ENCODE results near the gene MAP1B.

Gene MAP1B

GRCh38 chr5:72096602-72097188 lies 10.6 kb upstream of the MAP1B start:
- no peak for DNase-seq (ENCODE audit: low read depth, low spot score)

- no peak for DNase-seq (ENCODE audit: low read depth, low spot score)
These were observed 5.4 kb upstream of the MAP1B start for GRCh38 chr5:72101828-72102227.

DNA sequence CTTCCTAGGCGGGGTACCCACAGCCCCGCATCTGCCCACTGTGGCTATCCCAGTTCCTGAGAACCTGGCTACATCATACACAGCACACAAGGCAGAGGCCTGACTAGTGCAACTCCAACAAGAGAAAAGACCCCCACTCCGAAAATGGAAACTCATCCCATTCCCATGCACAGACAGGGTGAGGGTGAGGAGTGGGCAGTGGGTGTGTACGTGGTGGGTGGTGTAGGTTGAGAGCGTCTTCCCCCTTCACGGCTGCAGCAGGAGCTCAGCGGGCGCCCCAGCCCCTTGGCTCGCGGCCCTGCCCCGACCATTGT lies 501 bp upstream of the MAP1B start:
- no peak for DNase-seq (ENCODE audit: low read depth, low spot score)

DNA sequence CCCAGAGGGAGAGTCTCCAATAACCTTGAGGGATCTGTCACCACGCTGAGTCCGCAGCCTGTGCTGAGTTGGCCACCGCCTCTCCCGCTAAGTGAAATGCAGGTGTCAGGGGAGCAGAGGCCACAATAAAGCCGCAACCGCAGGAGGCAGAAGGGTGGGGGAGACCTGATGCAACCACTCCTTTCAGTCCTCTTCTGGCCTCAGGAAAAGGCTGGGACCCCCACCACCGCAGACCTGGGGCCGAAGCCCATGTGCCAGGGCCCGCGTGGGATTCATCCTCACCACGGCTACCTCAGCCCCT lies 576 bp downstream of the MAP1B start:
- DNase-seq (ENCODE audit: low read depth, low spot score) = no peak

- DNase-seq (ENCODE audit: low read depth, low spot score) = peak; percentile 64
These were observed 1.2 kb downstream of the MAP1B start for GRCh38 chr5:72108202-72109061.

- no peak for DNase-seq (ENCODE audit: low read depth, low spot score)
These were observed 1.8 kb downstream of the MAP1B start for GRCh38 chr5:72109062-72109411.

- DNase-seq (ENCODE audit: low read depth, low spot score) = no peak
These were observed 2.4 kb downstream of the MAP1B start for GRCh38 chr5:72109625-72110024.

- DNase-seq (ENCODE audit: low read depth, low spot score) = no peak
These were observed 3.2 kb downstream of the MAP1B start for GRCh38 chr5:72110394-72111013.

- no peak for DNase-seq (ENCODE audit: low read depth, low spot score)
These were observed 5.1 kb downstream of the MAP1B start for GRCh38 chr5:72112389-72112788.

DNA sequence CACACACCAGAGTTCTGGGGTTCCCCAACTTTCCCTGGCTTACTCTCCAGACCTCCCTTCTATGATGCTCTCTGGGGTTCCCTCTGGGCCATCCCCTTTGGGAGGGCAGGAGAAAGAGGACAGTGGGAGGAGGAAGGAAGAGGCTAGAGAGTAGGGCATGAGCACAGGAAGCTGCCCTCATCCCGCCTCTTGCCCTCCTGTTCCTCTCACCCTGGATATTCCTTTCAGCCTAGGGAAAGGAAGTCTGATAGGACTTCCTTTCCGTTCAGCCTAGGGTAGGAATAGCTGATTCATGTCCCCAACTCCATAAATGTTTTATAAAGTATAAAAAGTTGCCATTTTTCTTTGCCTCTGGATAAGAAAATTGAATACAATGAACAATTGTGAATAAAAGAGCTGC lies 7.4 kb downstream of the MAP1B start:
- no peak for DNase-seq (ENCODE audit: low read depth, low spot score)

- no peak for DNase-seq (ENCODE audit: low read depth, low spot score)
These were observed 8.0 kb downstream of the MAP1B start for GRCh38 chr5:72115296-72115695.

- DNase-seq (ENCODE audit: low read depth, low spot score) = no peak
These were observed 10.0 kb downstream of the MAP1B start for GRCh38 chr5:72117307-72117706.

DNA sequence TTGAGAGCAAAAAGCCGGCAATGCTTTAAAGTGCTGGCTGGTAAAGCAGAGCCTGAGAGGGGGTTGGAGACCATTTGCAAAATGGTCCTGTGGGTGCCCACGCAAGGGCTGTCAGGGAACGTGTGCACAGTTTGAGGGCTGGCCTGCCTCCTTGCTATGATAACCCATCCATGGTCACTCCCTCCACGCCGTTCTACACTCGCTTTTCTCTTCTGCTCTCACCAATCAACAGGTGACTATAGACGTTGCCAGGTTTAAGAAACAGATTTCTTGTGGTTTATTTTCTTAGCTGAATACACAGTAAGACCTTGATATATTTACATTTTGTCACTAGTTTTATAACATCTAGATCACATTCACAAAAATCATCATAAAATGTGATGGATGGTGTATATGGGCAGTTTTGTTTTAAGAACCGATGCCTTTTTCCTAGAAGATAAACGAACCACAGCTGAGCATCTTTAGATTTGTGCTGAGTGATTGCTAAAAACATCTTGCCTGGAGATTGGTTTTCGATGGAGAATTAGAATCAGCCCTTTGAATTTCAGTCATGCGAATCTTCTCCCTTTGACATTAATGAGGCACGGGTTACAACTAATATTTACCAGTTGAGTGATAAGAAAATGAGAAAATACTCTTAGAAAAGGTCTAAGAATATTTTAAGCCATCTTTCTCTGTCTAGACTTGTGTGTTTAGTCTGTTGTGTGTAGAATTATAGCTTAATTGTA lies 13.9 kb downstream of the MAP1B start:
- DNase-seq (ENCODE audit: low read depth, low spot score) = no peak

DNA sequence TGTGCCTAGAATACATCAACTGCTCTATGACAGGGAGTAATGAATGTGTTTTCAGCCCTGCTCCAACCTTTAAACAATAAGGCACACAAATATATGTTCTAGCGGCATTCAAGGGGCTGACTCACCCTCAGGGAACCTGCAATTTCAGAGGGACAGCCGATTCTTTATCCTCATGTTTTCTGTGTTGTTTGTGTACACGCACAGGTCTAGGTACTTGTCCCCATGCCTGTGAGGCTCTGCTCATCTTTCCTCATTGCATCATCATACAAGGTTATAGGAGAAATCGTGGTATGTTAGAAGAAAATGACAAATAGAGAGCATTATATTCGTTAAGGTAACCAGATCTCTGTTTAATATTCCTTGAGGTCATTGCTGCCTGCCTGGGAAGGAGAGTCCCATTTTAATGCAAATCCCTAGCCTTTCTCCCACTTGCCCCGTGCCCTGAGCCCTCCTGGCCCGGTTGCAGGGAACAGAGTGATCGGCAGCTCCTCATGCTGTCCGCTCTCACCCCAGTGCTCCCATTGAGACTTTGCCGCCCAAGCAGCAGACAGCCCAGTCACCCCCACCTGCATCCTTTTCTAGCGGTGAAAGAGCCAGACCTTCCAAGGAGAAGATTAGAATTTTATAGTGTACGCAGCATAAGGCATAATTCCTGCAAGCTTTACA lies 14.6 kb downstream of the MAP1B start:
- DNase-seq (ENCODE audit: low read depth, low spot score) = no peak

DNA sequence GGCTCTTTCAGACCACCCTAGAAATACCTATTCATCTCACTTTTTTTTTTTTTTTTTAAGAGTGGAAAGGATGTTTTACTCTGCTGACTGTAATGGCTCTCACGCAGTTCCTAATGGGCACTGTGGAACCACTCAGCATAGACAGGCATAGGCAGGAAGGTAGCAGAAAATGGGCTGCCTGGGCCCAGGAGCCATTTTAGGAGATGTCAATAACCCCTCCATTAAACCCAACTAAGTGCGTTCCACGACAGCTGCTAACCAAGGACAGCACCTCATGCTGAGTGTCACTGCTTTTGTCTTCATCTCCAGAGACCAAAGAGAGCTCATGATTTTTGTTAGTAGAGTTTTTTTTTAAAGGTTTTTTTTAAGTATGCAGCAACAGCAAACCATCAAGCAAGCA lies 15.3 kb downstream of the MAP1B start:
- DNase-seq (ENCODE audit: low read depth, low spot score) = no peak

- no peak for DNase-seq (ENCODE audit: low read depth, low spot score)
These were observed 16.6 kb downstream of the MAP1B start for GRCh38 chr5:72123764-72124376.

- no peak for DNase-seq (ENCODE audit: low read depth, low spot score)
These were observed 18.1 kb downstream of the MAP1B start for GRCh38 chr5:72125271-72125940.

- DNase-seq (ENCODE audit: low read depth, low spot score) = no peak
These were observed 18.8 kb downstream of the MAP1B start for GRCh38 chr5:72125941-72126620.

DNA sequence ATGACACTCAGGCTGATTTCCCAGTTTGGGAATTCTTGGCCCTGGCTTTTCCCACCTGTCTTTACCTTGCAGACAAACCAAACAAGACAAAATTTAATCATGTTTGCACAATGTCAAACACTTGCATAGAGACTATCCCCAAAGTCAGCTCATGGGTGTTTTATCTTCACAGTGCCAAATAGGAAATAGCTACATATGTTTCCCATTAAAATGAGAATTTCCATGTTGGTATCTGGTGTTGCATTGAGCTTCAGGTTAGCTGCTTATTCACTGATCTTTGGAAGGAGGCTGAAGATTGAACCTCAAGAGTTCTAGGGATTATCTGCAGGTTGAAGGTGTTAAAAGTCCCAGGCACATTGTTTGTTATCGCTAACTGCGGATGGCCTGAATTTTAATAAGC lies 19.5 kb downstream of the MAP1B start:
- DNase-seq (ENCODE audit: low read depth, low spot score) = no peak

DNA sequence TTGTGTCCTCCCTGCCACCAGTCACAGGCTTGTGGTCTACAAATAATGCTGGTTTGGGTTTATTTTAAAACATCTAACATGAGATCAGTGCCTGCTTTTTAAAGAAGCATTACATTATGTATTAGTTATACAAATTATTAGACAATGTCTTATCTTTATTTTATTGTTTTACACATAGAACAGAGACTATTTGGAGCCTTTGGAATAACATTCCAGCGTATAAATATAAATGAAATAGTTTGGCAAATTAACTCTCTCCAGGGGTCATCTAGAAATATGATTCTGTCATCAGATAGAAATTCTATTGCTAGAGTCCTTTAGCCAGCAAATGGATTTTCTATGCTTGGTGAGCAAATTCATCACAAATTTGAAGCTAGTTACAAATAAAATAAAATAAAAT lies 22.4 kb downstream of the MAP1B start:
- no peak for DNase-seq (ENCODE audit: low read depth, low spot score)

- DNase-seq (ENCODE audit: low read depth, low spot score) = no peak
These were observed 23.1 kb downstream of the MAP1B start for GRCh38 chr5:72130351-72130761.
